Activated B cell treated with CpG ODN at 0.5 μM for 24 hours (primary cell): Measurements from ENCODE around the gene PHKA1. TPM values are rescaled to one million over a fixed set of nuclear protein-coding genes. Genes with fewer than 3 reads are reported as not detected.

Source experiments
- ATAC-seq: fragments of 200-7000 bp; cut with Tn5 transposase; one replicate; pipeline ENCODE4 v1.10.0; 2021; ENCODE audit warnings: low read depth, mild to moderate bottlenecking, moderate library complexity
- CTCF ChIA-PET: fragments of 350-600 bp; sonication (Branson Sonifier 250); formaldehyde crosslinking; loops from one replicate; lab custom pipeline; 2021; ENCODE audit warnings: antibody characterized with exemption; lab: Charles Lee
- POLR2A ChIA-PET: fragments of 350-600 bp; sonication (Branson Sonifier 250); formaldehyde crosslinking; loops from one replicate; lab custom pipeline; 2021; ENCODE audit warnings: antibody characterized with exemption; lab: Charles Lee
- DNase-seq: peaks from one replicate; pipeline ENCODE4 v3.0.0; 2022
- H3K27ac Mint-ChIP-seq: one replicate; pipeline ENCODE4 v1.8.0; 2020; ENCODE audit warnings: mixed read lengths
- H3K27me3 Mint-ChIP-seq: one replicate; pipeline ENCODE4 v1.8.0; 2021; ENCODE audit warnings: mixed read lengths
- H3K36me3 Mint-ChIP-seq: one replicate; pipeline ENCODE4 v1.8.0; 2021; ENCODE audit warnings: low read depth, mixed read lengths
- H3K4me1 Mint-ChIP-seq: one replicate; pipeline ENCODE4 v1.8.0; 2021; ENCODE audit warnings: mixed read lengths
- H3K4me3 Mint-ChIP-seq: one replicate; pipeline ENCODE4 v1.8.0; 2020; ENCODE audit warnings: mild to moderate bottlenecking, mixed read lengths
- H3K9me3 Mint-ChIP-seq: one replicate; pipeline ENCODE4 v1.8.0; 2020; ENCODE audit warnings: mixed read lengths
- intact Hi-C: fragments of 100-400 bp; cut with micrococcal nuclease; formaldehyde crosslinking; loops from one replicate; pipeline ENCODE4 v1.15.1; 2024
- total RNA-seq: library from RNA; stranded (reverse); gene quantifications from 2 replicates; pipeline ENCODE4 v1.2.3, GENCODE V29; 2022
- TF ChIP-seq, protein P1 (sequence below): fragments of 200-600 bp; IDR thresholded peaks from one replicate; pipeline ENCODE4 v1.8.0; 2022; ENCODE audit warnings: antibody characterized with exemption, mild to moderate bottlenecking

The PHKA1 gene
- total RNA-seq, 1 donor from 2014 or later: not detected

DNA sequence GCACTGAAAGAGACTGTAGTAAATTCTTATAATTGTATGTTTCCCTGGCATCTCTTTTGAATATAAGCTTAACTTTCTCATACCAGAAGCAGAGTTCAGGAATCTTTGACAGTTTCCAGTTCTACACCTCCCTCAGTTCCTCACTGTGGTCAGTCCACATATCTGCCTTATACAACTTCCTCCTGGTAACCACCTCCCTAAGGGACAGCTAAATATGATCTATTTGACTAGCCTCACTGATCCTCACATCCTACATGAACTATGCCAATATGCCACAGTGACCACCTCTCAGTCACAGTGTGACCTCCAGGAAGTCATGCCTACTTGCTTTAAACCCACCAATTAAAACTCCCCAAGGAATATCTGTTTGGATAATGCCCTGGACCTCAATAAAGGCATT is 89.9 kb downstream of the PHKA1 start:
- Mint-ChIP-seq H3K27me3 (no peaks in the 10 kb centered on the region), H3K36me3 (no peaks in the 10 kb centered on the region), H3K4me3 (no peak overlapping the region), H3K4me1 (no peaks in the 10 kb centered on the region), H3K9me3 (peaks cover 3% of the 10 kb centered on the region), H3K27ac (no peak overlapping the region)
- intact Hi-C loops: no loop called here
- TF ChIP-seq, protein P1, sequence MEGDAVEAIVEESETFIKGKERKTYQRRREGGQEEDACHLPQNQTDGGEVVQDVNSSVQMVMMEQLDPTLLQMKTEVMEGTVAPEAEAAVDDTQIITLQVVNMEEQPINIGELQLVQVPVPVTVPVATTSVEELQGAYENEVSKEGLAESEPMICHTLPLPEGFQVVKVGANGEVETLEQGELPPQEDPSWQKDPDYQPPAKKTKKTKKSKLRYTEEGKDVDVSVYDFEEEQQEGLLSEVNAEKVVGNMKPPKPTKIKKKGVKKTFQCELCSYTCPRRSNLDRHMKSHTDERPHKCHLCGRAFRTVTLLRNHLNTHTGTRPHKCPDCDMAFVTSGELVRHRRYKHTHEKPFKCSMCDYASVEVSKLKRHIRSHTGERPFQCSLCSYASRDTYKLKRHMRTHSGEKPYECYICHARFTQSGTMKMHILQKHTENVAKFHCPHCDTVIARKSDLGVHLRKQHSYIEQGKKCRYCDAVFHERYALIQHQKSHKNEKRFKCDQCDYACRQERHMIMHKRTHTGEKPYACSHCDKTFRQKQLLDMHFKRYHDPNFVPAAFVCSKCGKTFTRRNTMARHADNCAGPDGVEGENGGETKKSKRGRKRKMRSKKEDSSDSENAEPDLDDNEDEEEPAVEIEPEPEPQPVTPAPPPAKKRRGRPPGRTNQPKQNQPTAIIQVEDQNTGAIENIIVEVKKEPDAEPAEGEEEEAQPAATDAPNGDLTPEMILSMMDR: no peak
- ATAC-seq (no peak), DNase-seq (no peak)
- ChIA-PET POLR2A (no interaction called here), CTCF (no interaction called here)

GRCh38 chrX:72621625-72622485 is 92.3 kb downstream of the PHKA1 start:
- H3K9me3 Mint-ChIP-seq: peaks cover 3% of the 10 kb centered on the region
- TF ChIP-seq, protein P1: no peak
- no peaks in the 10 kb centered on the region for H3K36me3 Mint-ChIP-seq
- CTCF ChIA-PET: no interaction called here
- no peaks in the 10 kb centered on the region for H3K27me3 Mint-ChIP-seq
- DNase-seq: no peak
- no peak overlapping the region for H3K4me3 Mint-ChIP-seq
- POLR2A ChIA-PET: no interaction called here
- H3K4me1 Mint-ChIP-seq: no peaks in the 10 kb centered on the region
- intact Hi-C loops: no loop called here
- no peak overlapping the region for H3K27ac Mint-ChIP-seq
- no peak for ATAC-seq

GRCh38 chrX:72621163-72621562 is 92.9 kb downstream of the PHKA1 start:
- CTCF ChIA-PET: no interaction called here

GRCh38 chrX:72620550-72621145 is 93.5 kb downstream of the PHKA1 start:
- Mint-ChIP-seq H3K36me3 (no peaks in the 10 kb centered on the region), H3K4me1 (no peaks in the 10 kb centered on the region), H3K27ac (no peak overlapping the region), H3K4me3 (no peak overlapping the region), H3K9me3 (peaks cover 3% of the 10 kb centered on the region), H3K27me3 (no peaks in the 10 kb centered on the region)
- ChIA-PET POLR2A (no interaction called here), CTCF (no interaction called here)
- TF ChIP-seq, protein P1: no peak
- intact Hi-C loops: no loop called here
- ATAC-seq (no peak), DNase-seq (no peak)

More at GRCh38 chrX:72621163-72621562, 92.9 kb downstream of the PHKA1 start:
- no peaks in the 10 kb centered on the region for H3K27me3 Mint-ChIP-seq
- POLR2A ChIA-PET: no interaction called here
- ATAC-seq (no peak), DNase-seq (no peak)
- H3K4me1 Mint-ChIP-seq: no peaks in the 10 kb centered on the region
- intact Hi-C loops: no loop called here
- H3K36me3 Mint-ChIP-seq: no peaks in the 10 kb centered on the region
- H3K27ac Mint-ChIP-seq: no peak overlapping the region
- TF ChIP-seq, protein P1: no peak
- no peak overlapping the region for H3K4me3 Mint-ChIP-seq
- peaks cover 3% of the 10 kb centered on the region for H3K9me3 Mint-ChIP-seq

- no peaks in the 10 kb centered on the region for H3K27me3 Mint-ChIP-seq
- no peaks in the 10 kb centered on the region for H3K9me3 Mint-ChIP-seq
- no peak overlapping the region for H3K4me3 Mint-ChIP-seq
- intact Hi-C loops: no loop called here
- ChIA-PET CTCF (no interaction called here), POLR2A (no interaction called here)
- DNase-seq (no peak), ATAC-seq (no peak)
- no peak overlapping the region for H3K27ac Mint-ChIP-seq
- TF ChIP-seq, protein P1: no peak
- no peaks in the 10 kb centered on the region for H3K36me3 Mint-ChIP-seq
- H3K4me1 Mint-ChIP-seq: no peaks in the 10 kb centered on the region
Measured at GRCh38 chrX:72609313-72609712, 104.8 kb downstream of the PHKA1 start.
